T1000 (cell line): ENCODE measurements around the gene CHSY1.
"Not testable (repeated sequence)": the region's sequence is repeated elsewhere in the genome, so short reads cannot be mapped to it uniquely, and the experiment has no call there.

Experiments used
- DNase-seq: peaks from one replicate; lab custom pipeline; 2025; ENCODE audit warnings: mixed read lengths; lab: John Stamatoyannopoulos, UW

Gene CHSY1

DNA sequence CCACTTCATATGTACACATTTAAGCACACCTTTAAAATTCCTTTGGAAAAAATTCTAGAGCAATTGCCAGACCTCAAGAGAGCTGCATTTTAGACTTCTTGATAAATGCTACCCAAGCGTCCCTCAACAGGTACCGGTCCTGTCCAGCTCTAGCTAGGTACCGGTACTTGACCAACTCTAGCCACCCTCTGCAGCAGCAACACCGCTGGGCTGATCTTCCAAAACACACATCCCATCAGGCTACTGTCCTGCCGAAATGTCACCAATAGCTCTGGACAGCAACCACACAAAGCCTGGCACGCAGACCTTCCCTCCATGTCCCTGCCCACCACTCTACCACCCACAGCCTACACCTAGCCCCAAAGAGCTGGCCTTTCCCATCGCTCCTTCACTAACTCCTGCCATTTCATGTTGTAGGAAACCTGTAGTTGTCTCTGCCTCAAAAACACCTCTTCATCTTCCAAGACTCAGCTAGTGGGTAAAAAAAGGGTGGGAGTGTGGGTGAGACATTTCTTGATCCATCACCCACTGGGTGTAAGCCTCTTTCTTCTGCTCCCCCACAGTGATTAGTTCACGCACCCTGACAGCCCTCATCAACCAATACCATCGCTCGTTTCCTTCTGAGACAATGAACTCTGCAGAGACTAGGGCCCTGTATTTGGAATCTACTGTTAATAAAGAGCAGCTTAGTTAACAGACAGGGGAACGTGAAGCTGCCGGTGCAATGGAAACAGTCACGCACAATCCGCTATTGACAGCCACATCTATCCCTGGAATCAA, 6.8 kb downstream of the CHSY1 start:
- no peak for DNase-seq

DNA sequence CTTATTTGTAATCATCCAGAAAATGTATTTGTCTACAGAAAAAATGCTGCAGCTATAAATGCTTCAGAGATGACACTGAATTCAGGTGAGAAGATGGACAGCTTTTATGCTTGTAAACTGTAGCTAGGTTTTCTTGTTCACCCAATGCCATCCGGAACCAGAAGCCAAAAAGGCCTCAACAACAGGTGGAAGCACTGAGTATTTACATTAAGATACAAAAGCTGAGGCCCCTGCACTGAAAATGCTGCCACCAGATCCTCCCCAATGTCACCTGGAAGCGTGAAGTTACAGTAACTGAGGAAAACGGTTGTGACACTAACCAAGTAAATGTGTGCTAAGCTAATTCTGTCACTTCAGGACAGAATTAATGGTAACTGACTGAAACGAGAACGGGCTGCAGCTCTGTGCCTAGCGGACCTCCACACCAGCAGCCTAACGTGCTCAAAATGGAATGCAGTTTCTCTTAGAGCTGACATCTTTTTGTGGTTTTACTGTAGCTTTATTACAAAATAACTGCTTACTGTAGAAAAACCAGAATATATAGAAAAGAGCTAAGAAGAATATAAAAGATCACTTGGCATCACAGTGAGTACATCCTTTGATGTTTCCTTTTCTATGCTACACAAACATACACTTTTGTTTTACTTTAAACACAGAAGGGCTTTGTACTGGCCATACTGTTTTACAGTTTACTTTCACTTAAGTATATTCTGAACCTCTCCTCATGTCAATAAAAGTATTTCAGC, 7.6 kb downstream of the CHSY1 start:
- no peak for DNase-seq

GRCh38 chr15:101243420-101243819, 8.4 kb downstream of the CHSY1 start:
- no peak for DNase-seq

DNA sequence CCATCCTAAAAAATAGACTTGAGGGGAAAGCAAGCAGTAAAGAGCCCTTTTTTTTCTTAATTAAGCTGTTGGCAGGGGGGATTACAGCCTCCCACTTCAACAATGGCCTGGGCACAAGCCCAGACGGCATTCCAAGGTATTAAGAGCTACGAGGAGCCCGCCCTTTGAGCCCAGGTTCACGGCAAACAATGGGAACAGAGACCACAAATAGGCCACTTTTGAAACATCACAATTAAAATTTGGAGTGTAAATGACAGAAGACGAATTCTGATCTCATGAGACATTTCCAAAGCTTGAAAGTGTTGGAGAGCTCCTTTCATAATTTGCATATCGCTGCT, 8.9 kb downstream of the CHSY1 start:
- no peak for DNase-seq

DNA sequence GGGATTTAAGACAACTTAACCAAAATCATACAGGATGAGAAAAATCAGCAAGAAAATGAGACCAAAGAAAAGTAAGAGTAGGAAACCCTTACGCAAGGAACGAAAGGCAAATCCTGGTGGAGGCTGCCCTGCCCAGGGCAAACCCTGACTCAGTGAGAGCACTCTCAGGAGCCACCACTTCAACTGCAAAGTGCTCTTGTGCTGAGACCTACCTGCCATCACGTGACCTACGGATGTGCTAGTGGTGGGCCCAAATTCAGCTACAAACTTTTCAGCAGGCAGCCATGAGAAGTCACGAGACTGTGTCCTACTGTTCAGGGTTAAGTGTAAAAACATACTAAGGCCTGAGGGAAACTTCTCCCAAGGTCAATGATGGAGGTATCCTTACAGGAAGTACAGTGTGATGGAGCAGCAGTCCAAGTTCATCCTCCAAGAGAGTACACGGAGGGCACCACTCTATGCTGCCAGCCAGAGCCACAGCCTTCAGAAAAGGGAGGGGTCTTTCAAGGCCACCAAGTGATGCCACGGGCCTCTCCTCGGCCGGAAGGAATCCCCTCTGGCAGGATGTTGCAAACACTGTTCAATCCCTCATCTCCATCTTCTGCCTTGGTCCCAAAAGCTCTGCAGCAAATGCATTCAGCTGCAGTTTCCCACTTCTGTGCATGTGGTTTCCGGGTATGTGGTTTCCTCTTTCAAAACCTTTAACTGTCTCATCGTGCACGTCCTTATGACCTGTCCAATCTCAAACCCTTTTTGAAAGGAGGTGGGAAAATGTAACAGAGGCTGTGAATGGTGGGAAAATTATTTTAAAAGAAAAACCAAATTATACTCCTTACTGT, 9.5 kb downstream of the CHSY1 start:
- no peak for DNase-seq

- no peak for DNase-seq
Measured at GRCh38 chr15:101240358-101240757, 11.5 kb downstream of the CHSY1 start.

DNA sequence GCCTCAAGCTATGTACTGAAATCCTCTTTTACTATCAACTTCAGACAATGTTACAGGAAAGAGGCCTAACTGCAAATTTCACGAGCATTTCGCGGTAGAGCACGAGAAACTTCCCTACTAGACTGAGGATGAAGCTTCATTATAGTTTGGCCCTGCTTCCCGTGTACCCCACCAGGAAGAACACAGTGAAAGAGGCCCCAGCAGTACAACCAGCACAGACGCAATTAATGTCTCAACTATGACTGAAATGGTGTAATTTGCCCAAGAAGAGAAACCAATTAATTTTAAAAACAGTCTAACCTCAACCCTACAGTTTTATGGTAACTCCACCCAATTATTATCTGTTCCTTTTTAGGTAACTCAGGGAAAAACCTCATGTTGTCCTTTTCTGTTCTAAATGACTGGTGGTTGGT, 12.1 kb downstream of the CHSY1 start:
- DNase-seq, result no peak

DNA sequence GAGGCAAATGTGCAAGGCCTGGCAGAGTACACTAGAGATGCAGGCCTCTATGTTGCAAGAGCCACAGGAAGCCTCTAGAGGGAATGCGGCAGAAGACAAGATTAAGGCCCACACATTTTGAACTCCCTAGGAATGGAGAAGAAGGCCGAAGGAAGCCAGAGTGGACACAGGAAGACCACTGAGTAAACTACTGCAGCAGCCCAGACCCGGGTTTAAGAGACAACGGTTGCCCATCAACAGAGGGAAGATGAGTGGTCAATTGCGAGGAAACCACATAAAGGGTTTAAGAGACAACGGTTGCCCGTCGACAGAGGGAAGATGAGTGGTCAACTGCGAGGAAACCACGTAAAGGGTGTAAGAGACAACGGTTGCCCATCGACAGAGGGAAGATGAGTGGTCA, 14.6 kb downstream of the CHSY1 start:
- DNase-seq, result no peak

GRCh38 chr15:101233651-101234280, 18.1 kb downstream of the CHSY1 start:
- DNase-seq, result no peak

- no peak for DNase-seq
Measured at GRCh38 chr15:101232677-101233076, 19.2 kb downstream of the CHSY1 start.

DNA sequence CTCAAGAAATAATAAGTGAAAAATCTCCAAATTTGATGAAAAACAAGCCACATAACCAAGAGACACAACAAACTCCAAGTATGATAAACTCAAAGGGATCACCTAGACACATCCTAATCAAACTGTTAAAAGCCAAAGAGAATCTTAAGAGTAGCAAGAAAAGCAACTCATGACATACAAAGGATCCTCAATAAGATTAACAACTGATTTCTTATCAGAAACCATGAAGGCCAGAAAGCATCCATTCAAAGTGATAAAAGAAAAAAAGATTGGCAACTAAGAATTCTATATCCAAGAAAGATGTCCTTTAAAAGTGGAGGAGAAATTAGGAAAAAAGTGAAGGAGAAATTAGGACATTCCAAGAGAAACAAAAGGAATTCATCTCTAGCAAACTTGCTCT, 23.5 kb downstream of the CHSY1 start:
- no peak for DNase-seq

GRCh38 chr15:101225658-101226057, 26.2 kb downstream of the CHSY1 start:
- no peak for DNase-seq

DNA sequence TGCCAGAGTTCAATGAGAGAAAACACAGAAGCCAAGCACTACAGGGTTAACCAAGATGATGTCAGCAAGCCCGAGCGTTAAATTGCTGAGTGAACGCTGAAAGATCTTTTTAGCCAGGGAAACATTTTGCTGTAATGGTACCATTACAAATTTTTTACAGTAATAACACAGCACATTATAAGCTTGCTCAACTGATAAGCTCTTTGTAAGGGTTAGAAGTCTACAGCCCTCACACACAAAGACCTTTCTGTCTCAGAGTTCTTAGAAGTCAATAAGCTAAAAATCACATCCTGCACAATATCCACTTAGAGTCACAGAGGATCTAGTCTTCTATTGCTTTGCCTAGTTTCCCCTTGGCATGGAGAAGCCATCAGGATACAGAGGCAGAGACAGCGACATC, 29.9 kb downstream of the CHSY1 start:
- no peak for DNase-seq

DNA sequence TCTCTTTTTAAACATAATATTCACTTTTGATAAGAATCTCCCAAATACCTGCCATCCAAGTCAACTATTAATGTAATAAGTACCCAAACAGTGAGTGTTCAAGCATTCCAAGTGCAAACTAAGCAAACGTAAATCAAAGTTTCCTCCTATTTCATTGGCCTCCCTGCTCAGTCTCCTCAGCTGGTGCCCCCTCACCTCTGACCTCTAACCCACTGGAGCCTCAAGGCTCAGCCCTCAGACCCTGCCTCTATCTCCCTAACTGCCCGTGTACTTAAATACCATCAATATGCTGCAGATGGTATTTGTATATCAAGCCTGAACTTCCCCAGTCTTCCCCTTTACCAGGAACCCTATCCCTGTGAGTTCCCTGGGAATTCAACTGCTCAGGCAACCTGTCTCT, 31.8 kb downstream of the CHSY1 start:
- no peak for DNase-seq

- no peak for DNase-seq
Measured at GRCh38 chr15:101219441-101219840, 32.4 kb downstream of the CHSY1 start.

DNA sequence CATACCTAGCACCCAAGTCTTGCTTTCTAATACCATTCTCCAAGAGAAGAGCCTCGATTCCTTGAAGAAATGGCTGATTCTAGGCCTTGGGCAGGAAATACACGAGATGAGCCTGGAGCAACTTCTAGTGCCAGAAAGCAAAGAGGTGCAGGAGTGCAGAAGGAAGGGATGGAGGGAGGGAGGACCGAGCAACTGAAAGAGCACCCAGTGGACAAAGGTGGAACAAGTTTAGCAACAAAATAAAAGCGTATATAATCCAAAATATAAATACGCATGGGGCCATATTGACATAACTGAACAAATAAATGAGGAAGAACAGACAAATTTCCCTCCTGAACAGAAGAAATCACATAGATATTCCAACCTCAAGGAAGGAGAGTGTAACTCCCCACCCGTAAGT, 34.4 kb downstream of the CHSY1 start:
- DNase-seq, result no peak

DNA sequence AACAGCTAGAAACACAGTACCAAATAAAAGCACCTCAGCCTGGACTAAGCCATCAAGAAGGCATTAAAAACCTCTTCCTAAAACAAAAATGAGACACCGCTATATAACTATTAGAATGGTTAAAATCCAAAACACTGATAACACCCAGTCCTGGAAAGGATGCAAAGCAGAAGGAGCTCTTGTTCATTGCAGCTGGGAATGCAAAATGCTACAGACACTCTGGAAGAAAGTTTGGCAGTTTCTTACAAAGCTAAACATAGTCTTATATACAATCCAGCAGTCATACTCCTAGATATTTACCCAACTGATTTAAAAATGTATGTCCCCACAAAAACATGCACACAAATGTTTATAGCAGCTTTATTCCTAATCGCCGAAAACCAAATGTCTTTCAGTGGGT, 35.7 kb downstream of the CHSY1 start:
- no peak for DNase-seq

DNA sequence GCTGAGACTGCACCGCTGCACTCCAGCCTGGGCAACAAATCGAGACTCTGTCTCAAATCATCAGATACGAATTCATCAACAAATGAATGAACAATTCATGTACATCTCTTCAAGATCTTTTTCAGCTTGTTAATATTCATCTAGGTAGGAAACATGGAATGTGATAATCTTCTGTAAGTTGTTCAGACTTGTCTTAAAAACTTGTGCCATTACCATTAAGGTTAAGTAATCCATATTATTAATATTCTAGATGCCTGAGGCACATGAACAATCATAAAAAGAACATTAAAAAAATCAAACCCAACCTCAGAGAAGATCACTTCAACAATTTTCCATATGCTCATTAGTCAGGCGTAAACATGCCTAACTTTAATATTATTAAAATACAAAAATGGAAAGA, 36.2 kb downstream of the CHSY1 start:
- no peak for DNase-seq

DNA sequence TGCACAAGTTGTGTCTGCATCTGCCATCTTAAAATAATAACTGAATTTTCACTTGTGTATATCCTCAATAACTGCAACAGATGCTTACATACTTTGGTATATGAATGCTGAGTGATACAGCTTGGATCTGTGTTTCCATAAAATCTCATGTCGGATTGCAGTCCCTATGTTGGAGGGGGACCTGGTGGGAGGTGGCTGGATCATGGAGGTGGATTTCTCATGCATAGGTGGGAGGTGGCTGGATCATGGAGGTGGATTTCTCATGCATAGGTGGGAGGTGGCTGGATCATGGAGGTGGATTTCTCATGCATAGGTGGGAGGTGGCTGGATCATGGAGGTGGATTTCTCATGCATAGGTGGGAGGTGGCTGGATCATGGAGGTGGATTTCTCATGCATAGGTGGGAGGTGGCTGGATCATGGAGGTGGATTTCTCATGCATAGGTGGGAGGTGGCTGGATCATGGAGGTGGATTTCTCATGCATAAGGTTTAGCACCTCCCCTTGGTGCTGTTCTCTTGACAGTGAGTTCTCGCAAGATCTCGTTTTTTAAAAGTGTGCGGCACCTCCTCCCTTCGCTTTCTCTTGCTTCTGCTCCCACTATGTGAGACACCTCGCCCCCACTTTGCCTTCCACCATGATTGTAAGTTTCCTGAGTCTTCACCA, 37.3 kb downstream of the CHSY1 start:
- not testable (repeated sequence) for DNase-seq

DNA sequence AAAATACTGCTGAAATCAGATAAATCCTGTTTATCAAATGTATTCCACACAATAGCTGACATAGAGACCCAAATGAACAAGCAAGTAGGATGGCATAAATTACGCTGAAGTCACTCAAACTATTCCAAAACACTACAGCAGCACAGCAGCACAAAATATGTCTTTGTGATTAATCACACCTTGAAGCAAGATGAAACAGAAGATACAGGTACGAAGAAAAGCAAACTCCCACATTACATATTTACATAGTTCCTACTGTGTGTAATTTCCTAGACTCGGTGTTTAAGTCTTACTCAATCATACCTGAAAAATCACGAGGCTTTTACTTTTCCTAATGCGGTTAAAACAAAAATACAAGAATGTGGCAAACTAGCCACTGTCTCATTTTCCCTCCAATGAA, 38.3 kb downstream of the CHSY1 start:
- no peak for DNase-seq

- DNase-seq, result no peak
Measured at GRCh38 chr15:101213147-101213546, 38.7 kb downstream of the CHSY1 start.

- DNase-seq, result no peak
Measured at GRCh38 chr15:101211897-101212296, 40.0 kb downstream of the CHSY1 start.
